ENCODE data around the gene NEUROG2.
"Not testable (repeated sequence)": the region's sequence is repeated elsewhere in the genome, so short reads cannot be mapped to it uniquely, and the experiment has no call there.

The NEUROG2 gene

DNA sequence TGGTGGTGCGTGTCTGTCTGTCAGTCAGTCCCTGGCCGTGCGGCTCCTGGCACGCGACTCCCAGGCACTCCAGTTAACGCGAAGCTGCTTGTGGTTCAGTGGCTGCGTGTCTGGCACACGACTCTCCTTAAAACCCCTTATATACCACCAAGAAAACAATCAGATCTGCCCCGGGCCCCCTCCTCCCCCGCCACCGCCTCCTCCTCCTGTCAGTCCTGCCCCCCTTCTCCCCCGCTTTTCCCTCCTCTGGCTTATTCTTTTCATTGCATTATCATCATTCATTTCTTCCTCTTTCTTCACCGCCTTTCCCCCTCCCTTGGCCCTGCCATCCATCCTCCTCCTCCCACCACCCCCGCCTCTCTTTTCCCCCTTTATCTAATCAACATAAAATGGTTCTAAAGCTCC lies at the start of gene NEUROG2:
TSS of gene NEUROG2 (minus strand) at position 115 of the 405 bp plus-strand sequence. CDS start 705 bp downstream, outside the sequence.
- DNase-seq (ENCODE audit: low read depth in 2 of 2), result no peak

DNA sequence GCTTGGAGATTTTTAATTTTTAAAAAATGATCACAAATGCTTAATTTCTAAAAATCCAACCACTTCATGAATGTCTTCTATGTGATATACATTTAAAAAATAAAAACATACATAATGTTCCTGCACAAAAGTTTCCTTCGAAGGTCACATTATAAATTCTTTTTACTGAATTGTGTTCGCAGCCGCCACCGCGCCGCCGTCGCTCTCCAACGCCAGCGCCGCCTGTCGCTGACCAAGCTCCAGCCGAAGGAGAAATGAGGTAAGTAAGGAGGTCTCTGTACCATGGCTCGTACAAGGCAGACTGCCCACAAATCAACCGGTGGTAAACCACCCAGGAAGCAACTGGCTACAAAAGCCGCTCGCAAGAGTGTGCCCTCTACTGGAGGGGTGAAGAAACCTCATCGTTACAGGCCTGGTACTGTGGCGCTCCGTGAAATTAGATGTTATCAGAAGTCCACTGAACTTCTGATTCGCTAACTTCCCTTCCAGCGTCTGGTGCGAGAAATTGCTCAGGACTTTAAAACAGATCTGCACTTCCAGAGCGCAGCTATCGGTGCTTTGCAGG lies 48.8 kb upstream of the NEUROG2 start:
- no peak for DNase-seq (ENCODE audit: low read depth in 2 of 2)

- no peak for DNase-seq (ENCODE audit: low read depth in 2 of 2)
Measured at GRCh38 chr4:112563431-112564200, 47.6 kb upstream of the NEUROG2 start.

GRCh38 chr4:112562254-112562879 lies 46.4 kb upstream of the NEUROG2 start:
- no peak for DNase-seq (ENCODE audit: low read depth in 2 of 2)

GRCh38 chr4:112560084-112560483 lies 44.1 kb upstream of the NEUROG2 start:
- no peak for DNase-seq (ENCODE audit: low read depth in 2 of 2)

GRCh38 chr4:112559053-112559452 lies 43.1 kb upstream of the NEUROG2 start:
- DNase-seq (ENCODE audit: low read depth in 2 of 2), result no peak

- no peak for DNase-seq (ENCODE audit: low read depth in 2 of 2)
Measured at GRCh38 chr4:112557676-112558411, 41.9 kb upstream of the NEUROG2 start.

DNA sequence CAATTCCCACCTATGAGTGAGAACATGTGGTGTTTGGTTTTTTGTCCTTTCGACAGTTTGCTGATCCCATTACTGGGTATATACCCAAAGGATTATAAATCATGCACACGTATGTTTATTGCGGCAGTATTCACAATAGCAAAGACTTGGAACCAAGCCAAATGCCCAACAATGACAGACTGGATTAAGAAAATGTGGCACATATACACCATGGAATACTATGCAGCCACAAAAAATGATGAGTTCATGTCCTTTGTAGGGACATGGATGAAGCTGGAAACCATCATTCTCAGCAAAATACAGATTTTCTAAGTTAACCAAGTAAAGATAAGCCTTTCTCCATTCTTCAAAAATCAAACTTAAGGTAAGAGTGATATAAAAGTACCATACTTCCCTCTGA lies 38.3 kb upstream of the NEUROG2 start:
- not testable (repeated sequence) for DNase-seq (ENCODE audit: low read depth in 2 of 2)

- no peak for DNase-seq (ENCODE audit: low read depth in 2 of 2)
Measured at GRCh38 chr4:112552668-112553067, 36.7 kb upstream of the NEUROG2 start.

DNA sequence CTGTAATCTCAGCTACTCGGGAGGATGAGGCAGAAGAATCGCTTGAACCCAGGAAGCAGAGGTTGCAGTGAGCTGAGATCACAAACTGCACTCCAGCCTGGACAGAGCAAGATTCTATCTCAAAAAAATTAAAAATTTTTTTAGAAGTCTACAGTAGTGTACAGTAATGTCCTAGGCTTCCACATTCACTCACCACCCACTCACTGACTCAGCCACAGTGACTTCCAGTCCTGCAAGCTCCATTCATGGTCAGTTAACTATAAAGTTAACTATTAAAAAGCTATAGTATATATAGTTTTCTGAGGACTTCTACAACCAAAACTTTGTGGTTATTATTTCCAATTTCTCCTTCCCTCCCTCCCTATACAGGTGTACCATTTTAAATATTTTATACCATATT lies 34.7 kb upstream of the NEUROG2 start:
- DNase-seq (ENCODE audit: low read depth in 2 of 2), result no peak

DNA sequence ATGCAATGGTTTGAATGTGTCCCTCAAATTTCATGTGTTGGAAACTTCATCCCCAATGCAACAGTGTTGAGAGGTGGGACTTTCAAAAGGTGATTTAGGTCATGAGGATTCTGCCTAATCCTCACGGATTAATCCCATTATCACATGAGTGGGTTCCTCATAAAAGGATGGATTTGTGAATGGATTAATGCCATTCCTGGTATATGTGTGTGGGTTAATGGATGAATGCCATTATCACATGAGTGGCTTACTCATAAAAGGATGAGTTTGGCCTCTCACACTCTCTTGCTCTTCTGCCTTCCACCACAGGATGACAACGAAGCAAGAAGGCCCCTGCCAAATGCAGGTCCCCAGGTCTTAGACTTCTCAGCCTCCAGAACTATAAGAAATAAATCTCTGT lies 30.5 kb upstream of the NEUROG2 start:
- DNase-seq (ENCODE audit: low read depth in 2 of 2), result no peak

GRCh38 chr4:112545346-112545745 lies 29.4 kb upstream of the NEUROG2 start:
- no peak for DNase-seq (ENCODE audit: low read depth in 2 of 2)

GRCh38 chr4:112540695-112541094 lies 24.7 kb upstream of the NEUROG2 start:
- no peak for DNase-seq (ENCODE audit: low read depth in 2 of 2)

DNA sequence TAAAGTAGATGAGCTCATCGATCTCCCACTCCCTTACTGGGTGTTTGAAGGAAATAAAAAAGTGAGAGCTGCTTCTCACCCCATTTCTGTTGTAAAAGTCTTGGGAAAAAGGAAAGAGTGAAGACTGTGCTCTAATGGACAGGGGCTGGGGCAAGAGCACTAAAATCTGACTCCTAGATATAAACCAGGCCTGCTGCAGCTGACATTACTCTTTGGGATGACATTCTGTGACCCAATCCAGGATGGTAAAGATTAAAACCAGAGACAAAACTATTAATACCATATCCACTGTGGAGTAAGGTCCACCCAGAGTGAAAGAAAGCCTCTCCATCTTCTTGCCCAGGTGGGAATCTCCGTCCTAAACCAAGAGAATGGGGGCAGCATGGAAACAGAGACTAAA lies 20.1 kb upstream of the NEUROG2 start:
- DNase-seq (ENCODE audit: low read depth in 2 of 2), result no peak

DNA sequence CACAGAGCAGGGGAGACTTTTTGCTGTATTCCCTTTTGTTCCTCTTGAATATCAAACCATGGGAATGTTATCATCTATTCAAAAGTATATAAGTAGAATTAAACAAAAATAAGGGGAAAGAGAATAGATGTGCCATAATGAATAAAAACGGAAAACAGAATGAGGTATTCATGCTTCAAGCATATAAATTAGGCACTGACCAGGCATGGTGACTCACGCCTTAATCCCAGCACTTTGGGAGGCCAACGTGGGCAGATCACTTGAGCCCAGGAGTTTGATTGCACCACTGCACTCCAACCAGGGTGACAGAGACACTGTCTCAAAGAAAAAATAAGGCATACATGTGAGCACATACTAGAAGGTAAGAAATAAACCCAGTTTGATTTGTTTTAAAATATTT lies 16.3 kb upstream of the NEUROG2 start:
- no peak for DNase-seq (ENCODE audit: low read depth in 2 of 2)

DNA sequence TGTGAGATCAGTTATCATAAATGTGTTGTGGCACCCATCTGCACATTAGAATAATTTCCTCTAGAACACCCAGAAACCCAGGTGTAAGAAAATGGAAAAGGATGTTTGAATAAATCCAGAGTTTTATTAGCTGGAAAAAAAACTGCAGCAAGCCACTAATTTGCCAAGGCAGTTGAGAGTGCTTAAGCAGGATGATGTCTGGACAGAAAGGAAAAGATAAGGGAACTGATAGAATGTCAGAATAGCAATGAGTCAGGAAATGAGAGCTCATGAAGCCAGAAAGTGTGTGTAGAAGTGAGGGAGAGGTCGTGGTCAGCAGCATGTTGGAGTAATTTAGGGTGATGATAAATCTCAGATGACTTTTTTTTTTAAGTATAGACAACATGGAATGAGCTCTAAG lies 15.2 kb upstream of the NEUROG2 start:
- DNase-seq (ENCODE audit: low read depth in 2 of 2), result no peak

DNA sequence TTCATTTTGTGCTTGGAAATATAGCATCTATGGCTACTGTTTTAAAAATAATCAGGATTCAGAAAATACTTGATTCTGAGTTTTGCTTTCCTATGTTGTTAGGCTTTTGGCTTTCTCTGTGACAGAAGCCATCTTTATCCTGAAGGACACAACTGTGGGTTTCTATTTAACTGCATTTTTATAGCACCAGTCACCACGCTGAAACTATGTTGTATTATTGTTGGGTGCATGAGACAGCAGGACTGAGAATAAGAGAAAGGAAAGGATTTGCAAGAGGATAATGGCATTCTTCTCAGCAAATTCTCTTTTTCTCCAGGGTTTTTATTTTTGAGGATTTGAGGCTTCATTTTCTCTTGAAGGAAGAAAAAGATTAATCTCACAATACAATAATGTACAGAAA lies 10.1 kb upstream of the NEUROG2 start:
- no peak for DNase-seq (ENCODE audit: low read depth in 2 of 2)

GRCh38 chr4:112523764-112524505 lies 8.0 kb upstream of the NEUROG2 start:
- peak; percentile 65 to 71 for DNase-seq (ENCODE audit: low read depth in 2 of 2)

DNA sequence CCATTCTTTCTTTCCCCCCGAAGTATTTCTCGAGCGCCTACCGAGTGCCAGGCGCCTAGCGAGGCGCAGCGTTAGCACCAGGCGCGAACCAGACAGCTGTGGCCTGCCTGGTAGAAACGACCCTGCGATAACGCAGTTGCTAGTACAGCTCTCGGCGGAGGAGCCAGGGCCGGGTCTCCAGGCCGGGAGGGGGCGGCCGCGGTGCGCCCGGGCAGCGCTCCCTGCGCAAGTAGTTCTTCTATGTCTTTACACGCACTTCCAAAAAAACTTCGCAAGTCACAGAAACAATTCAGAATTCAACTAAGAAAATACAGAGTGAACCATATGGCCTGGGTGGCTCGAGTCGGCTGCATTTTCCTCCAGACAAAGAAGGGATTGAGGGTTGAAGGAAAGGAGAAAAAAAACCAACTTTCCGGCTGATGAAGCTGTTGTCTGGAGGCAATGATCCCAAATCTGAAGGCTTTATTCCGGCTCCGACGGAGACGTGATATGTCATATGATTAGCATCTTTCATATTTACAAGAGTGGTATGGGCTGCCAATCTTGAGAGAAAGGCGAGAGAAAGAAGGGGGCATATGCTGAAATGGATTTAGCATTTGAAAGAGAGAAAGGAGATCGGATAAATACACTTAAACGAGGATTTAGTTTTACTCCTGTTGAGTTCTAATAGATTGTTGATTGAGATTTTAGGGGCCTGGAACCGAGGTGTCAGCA lies 7.2 kb upstream of the NEUROG2 start:
- no peak for DNase-seq (ENCODE audit: low read depth in 2 of 2)

- DNase-seq (ENCODE audit: low read depth in 2 of 2), result not testable (repeated sequence)
Measured at GRCh38 chr4:112522431-112522830, 6.5 kb upstream of the NEUROG2 start.
